GM18520 (cell line): ENCODE data around the gene LBHD1.
"Not testable (repeated sequence)": the region's sequence is repeated elsewhere in the genome, so short reads cannot be mapped to it uniquely, and the experiment has no call there.

Experiments used
- ATAC-seq: cut with Tn5 transposase; IDR thresholded peaks from one replicate; pipeline ENCODE4 v1.9.1; 2021; ENCODE audit not compliant: unreplicated experiment

LBHD1 gene

DNA sequence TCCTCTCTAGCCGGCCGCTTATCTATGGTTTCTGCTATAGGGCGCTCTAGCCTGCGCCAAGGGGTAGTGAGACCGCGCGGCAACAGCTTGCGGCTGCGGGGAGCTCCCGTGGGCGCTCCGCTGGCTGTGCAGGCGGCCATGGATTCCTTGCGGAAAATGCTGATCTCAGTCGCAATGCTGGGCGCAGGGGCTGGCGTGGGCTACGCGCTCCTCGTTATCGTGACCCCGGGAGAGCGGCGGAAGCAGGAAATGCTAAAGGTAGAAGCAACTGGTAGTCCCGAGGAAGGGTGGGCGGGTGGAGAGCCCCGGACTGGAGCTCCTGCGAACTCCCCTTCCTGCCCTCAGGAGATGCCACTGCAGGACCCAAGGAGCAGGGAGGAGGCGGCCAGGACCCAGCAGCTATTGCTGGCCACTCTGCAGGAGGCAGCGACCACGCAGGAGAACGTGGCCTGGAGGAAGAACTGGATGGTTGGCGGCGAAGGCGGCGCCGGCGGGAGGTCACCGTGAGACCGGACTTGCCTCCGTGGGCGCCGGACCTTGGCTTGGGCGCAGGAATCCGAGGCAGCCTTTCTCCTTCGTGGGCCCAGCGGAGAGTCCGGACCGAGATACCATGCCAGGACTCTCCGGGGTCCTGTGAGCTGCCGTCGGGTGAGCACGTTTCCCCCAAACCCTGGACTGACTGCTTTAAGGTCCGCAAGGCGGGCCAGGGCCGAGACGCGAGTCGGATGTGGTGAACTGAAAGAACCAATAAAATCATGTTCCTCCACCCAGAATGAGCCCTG, at the start of gene LBHD1, which contains the start of gene UQCC3:
LBHD1 (minus strand) TSS at position 660 of the 782 bp plus-strand sequence. CDS start 2,236 bp downstream, outside the sequence.
UQCC3 (plus strand) TSS at position 66 of the 782 bp plus-strand sequence; CDS start at position 139, 73 bp downstream.
- ATAC-seq, result peak; percentile 36

GRCh38 chr11:62719302-62719978, 47.4 kb upstream of the LBHD1 start:
- no peak for ATAC-seq

- ATAC-seq, result no peak
These were observed 44.7 kb upstream of the LBHD1 start for GRCh38 chr11:62716816-62717215.

DNA sequence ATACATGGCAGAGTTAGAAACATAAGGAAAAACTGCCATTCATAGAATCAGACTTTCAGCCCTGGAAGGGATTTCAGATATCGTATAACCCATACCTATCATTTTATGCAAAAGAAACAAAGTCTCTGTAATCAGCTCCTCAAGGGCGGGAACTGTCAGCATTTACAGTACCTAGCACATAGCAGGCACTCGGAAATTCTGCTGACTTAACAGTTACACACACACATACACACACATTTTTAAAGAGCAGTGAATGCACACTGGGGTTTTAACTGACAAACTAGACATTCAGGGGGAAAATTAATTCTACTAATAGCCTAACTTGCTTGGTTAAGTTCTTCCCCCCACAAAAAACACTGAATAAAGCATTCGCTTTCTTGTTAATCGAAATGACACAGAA, 44.1 kb upstream of the LBHD1 start:
- no peak for ATAC-seq

- ATAC-seq, result no peak
These were observed 43.4 kb upstream of the LBHD1 start for GRCh38 chr11:62715150-62716130.

DNA sequence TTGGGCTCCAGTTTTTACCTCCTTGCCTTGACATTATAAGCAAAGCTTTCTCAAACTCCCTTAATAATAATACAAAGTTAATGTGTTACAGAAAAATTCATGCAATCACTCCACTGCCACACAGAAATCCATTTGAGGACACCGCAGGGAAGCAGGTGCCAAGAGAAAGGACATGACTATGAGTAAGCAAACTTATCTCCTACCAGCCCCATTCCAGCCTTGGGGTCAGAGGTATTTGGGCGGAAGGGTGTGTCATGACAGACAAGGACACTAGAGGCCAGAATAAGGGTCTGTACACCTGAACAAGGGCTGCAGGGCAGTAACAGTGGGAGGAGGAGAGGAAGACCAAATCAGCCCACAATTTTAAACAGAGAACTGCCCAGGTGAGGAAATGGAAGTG, 41.3 kb upstream of the LBHD1 start:
- ATAC-seq, result no peak

- no peak for ATAC-seq
These were observed 40.8 kb upstream of the LBHD1 start for GRCh38 chr11:62712861-62713260.

DNA sequence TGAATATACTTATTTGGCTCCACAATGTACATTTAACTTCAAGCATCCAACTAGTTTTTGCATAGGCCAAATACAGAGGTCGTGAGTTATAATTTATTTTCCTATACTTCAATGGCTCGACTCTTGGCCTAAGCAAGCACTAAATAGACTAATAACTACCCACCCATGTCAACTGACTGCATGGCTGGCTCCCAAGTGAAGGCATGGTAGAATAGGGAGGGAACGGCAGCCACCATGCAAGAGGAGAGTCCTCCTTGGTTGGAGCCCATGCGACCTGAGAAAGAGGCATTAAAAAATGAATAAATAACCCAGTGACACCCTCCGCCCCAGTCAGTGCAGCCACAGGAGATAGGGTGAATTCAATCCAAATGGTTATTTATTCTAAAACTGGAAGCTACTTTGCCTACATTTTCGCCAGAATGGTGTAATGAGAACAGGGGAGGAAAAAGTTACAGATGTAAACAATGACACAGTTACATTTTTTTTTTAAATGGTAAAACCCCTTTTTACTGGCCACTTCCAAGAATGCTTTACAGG, 40.3 kb upstream of the LBHD1 start:
- no peak for ATAC-seq

GRCh38 chr11:62710001-62710345, 37.9 kb upstream of the LBHD1 start:
- ATAC-seq, result no peak

DNA sequence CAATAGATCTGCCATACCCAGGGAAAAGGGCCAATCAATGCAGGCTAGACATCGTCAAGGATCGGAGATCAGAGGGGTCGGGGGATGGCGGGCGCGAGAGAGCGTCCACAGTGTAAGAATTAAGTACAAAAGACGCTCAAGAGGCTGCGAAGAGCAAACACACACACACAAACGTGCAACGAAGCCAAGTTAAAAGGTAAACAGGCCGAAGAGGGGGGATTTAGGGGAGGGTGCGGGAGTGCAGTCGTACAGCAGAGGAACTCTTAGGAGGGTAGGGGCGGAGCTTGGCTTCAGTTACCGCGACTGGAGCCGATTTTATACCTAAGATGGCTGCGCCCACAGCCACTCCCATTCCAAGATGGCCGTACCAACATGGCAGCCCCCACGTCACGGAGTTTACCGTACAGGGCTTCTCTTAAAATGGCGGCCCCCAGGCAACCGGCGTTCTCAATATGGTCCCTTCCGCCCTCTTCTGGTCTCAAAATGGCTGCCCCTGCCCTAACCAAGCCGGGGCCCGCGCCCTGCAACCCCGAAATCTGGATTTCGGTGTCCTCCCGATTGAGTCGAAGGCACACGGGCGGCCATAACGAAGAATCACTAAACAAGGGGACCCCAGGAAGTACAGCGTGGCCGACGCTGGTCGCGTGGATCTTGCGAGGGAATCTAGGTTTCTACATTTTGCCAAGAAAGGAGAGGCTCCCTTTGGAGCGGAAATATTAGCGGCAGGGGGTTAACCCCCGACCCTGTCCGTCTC, 37.4 kb upstream of the LBHD1 start:
- ATAC-seq, result peak; percentile 52

- no peak for ATAC-seq
These were observed 36.7 kb upstream of the LBHD1 start for GRCh38 chr11:62708793-62709192.

- ATAC-seq, result no peak
These were observed 36.3 kb upstream of the LBHD1 start for GRCh38 chr11:62708392-62708791.

GRCh38 chr11:62707277-62707861, 35.3 kb upstream of the LBHD1 start, which contains the start of the genes BSCL2 and GNG3:
TSS of gene BSCL2 (minus strand) at chr11:62707424. CDS start at chr11:62707195, 229 bp downstream.
TSS of gene GNG3 (plus strand) at chr11:62707676. CDS start at chr11:62708296, 620 bp downstream.
- ATAC-seq, result no peak

DNA sequence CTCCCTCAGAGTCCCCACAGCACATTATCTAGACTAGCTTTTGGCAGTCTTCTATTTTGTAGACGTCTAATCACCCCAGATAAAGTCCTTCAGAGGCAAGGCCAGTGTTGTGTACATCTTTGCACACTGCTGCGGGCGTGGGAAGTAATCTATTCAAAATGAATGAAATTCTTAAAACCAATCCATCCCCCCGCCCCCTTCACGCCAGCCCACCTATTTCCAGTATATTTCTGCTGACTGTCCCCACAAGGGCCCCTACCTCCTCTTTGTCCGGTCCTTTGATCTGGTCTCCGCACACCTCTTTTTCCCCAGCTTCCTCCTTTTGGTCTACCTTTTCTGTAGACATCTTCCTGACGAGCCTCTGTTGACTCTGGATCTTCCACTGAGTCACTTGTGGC, 34.8 kb upstream of the LBHD1 start:
- ATAC-seq, result no peak

DNA sequence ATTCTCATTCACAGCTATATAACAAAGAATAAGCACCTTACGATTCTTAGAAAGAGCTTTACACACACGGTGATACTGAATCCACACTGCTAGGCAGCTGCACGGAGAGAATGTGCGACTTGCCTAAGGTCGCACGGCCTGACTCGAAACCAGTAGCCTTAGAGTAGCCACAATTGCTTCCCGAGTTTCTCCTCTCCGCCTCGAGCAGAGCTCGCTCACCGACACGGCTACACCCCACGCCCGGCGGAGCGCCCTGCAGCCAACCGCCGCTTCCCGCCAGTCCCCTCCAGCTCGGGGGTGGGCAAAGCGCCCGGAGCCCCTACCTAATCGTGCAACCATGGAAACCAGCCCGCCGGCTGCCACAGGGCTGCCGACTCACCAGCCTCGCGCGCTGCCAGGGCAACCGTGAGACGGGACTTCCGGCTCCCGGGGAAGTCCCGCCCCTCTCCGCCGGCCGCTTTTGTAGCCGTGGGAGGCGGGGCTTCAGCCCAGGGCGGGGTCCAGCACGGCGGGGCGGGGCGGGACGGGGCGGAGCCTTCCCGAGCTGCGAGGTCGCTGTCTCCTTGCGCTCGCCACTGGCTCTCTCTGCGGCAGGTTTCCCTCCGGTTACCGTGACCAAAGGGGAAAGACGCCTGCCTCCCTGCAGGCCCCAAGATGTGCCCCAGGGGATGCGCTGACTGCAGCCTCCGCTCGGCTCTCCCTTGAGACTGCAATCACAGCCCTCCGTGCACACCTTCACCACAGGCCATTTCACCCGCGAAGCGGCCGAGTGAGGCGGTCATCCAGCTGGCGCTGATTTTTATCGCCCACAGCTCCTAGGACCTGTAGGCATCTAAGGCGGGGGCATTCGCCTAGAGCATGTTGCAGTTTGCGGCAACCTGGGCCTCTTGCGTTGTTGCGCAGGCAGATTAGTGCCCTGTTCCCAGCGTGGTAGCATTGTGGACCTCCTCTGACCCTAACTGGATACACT, 34.1 kb upstream of the LBHD1 start:
- peak; percentile 45 for ATAC-seq

GRCh38 chr11:62705413-62705812, 33.3 kb upstream of the LBHD1 start:
- no peak for ATAC-seq

DNA sequence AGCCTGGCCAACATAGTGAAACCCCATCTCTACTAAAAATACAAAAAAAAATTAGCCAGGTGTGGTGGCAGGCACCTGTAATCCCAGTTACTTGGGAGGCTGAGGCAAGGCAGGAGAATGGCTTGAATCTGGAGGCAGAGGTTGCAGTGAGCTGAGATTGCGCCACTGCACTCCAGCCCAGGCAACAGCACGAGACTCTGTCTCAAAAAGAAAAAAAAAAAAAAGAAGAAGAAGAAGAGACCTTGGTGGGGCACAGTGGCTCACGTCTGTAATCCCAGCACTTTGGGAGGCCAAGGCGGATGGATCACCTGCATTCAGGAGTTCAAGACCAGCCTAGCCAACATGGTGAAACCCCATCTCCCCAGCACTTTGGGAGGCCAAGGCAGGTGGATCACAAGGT, 31.9 kb upstream of the LBHD1 start:
- ATAC-seq, result not testable (repeated sequence)

- no peak for ATAC-seq
These were observed 30.2 kb upstream of the LBHD1 start for GRCh38 chr11:62702246-62702645.
